Neuronal stem cell (in vitro differentiated cells): ENCODE data around the gene TMEM167A.
A peak's percentile ranks its signal among the peaks of the same experiment; 100 is the strongest.

Experiments
- DNase-seq: peaks from one replicate; pipeline ENCODE4 v3.0.0-alpha.2; 2013; ENCODE audit warnings: low spot score
- H2AFZ ChIP-seq: one replicate; pipeline ENCODE4 v1.6.1; 2013; ENCODE audit warnings: mild to moderate bottlenecking, low read length, inconsistent platforms
- H2AK5ac ChIP-seq: 2 replicates; pipeline ENCODE4 v1.6.1; 2013; ENCODE audit warnings: low read depth, mild to moderate bottlenecking, inconsistent platforms, low read length, moderate library complexity, mixed read lengths
- H2BK120ac ChIP-seq: 2 replicates; pipeline ENCODE4 v1.6.1; 2013; ENCODE audit warnings: low read depth, mild to moderate bottlenecking, inconsistent platforms, low read length, moderate library complexity, mixed read lengths
- H2BK12ac ChIP-seq: one replicate; pipeline ENCODE4 v1.6.1; 2013; ENCODE audit warnings: low read length, inconsistent platforms
- H2BK15ac ChIP-seq: 2 replicates; pipeline ENCODE4 v1.6.1; 2013; ENCODE audit warnings: mild to moderate bottlenecking, low read length, inconsistent platforms, mixed read lengths
- H2BK5ac ChIP-seq: one replicate; pipeline ENCODE4 v1.6.1; 2013; ENCODE audit warnings: inconsistent platforms, mild to moderate bottlenecking, low read length, moderate library complexity
- H3K14ac ChIP-seq: one replicate; pipeline ENCODE4 v1.6.1; 2013; ENCODE audit warnings: low read length, inconsistent platforms
- H3K18ac ChIP-seq: 2 replicates; pipeline ENCODE4 v1.6.1; 2013; ENCODE audit warnings: low read length, inconsistent platforms
- H3K23ac ChIP-seq: 2 replicates; pipeline ENCODE4 v1.6.1; 2013; ENCODE audit warnings: low read depth, mild to moderate bottlenecking, mixed read lengths, low read length, inconsistent platforms; ENCODE audit not compliant: poor library complexity
- H3K27ac ChIP-seq: replicated peaks from 3 replicates; pipeline ENCODE4 v1.5.1; 2013; ENCODE audit warnings: low read length, inconsistent platforms
- H3K27me3 ChIP-seq, 3 experiments: 2 replicates each; pipeline ENCODE4 v1.6.1; 2013; ENCODE audit warnings: low read length in 3 of 3, mild to moderate bottlenecking in 2 of 3, inconsistent platforms in 1 of 3, low read depth in 1 of 3, mixed read lengths in 1 of 3, moderate library complexity in 1 of 3; ENCODE audit not compliant: control insufficient read depth in 3 of 3, insufficient read depth in 3 of 3
- H3K36me3 ChIP-seq, 2 donors: replicated peaks in 1 of 2; 2 replicates each; pipeline ENCODE4 v1.6.1; 2013; ENCODE audit warnings: low read length in 2 of 2; ENCODE audit not compliant: control insufficient read depth in 2 of 2, insufficient read depth in 2 of 2
- H3K4ac ChIP-seq: 2 replicates; pipeline ENCODE4 v1.6.1; 2013; ENCODE audit warnings: inconsistent platforms, mild to moderate bottlenecking, low read length, moderate library complexity
- H3K4me1 ChIP-seq, 2 donors: 1 replicate in 1 of 2; 2 replicates in 1 of 2; pipeline ENCODE4 v1.6.1; 2013; ENCODE audit warnings: low read length in 2 of 2, low read depth in 1 of 2; ENCODE audit not compliant: control insufficient read depth in 2 of 2, insufficient read depth in 1 of 2
- H3K4me2 ChIP-seq: one replicate; pipeline ENCODE4 v1.6.1; 2013; ENCODE audit warnings: mild to moderate bottlenecking, low read length, inconsistent platforms; ENCODE audit not compliant: insufficient read depth, poor library complexity, severe bottlenecking
- H3K4me3 ChIP-seq, 2 donors: 2 replicates each; pipeline ENCODE4 v1.5.1; 2013; ENCODE audit warnings: low read length in 2 of 2, mild to moderate bottlenecking in 2 of 2, inconsistent platforms in 1 of 2, moderate library complexity in 1 of 2
- H3K79me1 ChIP-seq: one replicate; pipeline ENCODE4 v1.6.1; 2013; ENCODE audit warnings: low read depth, mild to moderate bottlenecking, inconsistent platforms, low read length, moderate library complexity
- H3K9ac ChIP-seq: one replicate; pipeline ENCODE4 v1.6.1; 2013; ENCODE audit warnings: mild to moderate bottlenecking, low read depth, low read length, inconsistent platforms; ENCODE audit not compliant: poor library complexity
- H3K9me3 ChIP-seq, 2 donors: replicated peaks in 1 of 2; 2 replicates each; pipeline versions ENCODE3 to v1.6.1; 2013; ENCODE audit warnings: low read length in 2 of 2, mild to moderate bottlenecking in 2 of 2, inconsistent platforms in 1 of 2, low read depth in 1 of 2, mixed read lengths in 1 of 2, moderate library complexity in 1 of 2; ENCODE audit not compliant: control insufficient read depth in 2 of 2, insufficient read depth in 1 of 2
- H4K8ac ChIP-seq: one replicate; pipeline ENCODE4 v1.6.1; 2013; ENCODE audit warnings: low read depth, mild to moderate bottlenecking, inconsistent platforms, low read length, moderate library complexity
- H4K91ac ChIP-seq: one replicate; pipeline ENCODE4 v1.6.1; 2013; ENCODE audit warnings: low read length, low read depth, mild to moderate bottlenecking, inconsistent platforms; ENCODE audit not compliant: poor library complexity
- WGBS, 2 donors: extraction: QIAGEN DNeasy Blood & Tissue Kit; methylation state at CpG; one replicate each; pipeline ENCODE4 v1.1.7; 2013; ENCODE audit warnings: missing lambda C conversion rate in 2 of 2, mixed read lengths in 1 of 2; ENCODE audit not compliant: insufficient read length in 2 of 2, insufficient replicate concordance in 1 of 2; ENCODE audit errors: extremely low coverage in 2 of 2; 5-methylcytosine and 5-hydroxymethylcytosine counted together

Gene TMEM167A

GRCh38 chr5:83077662-83078261, 568 bp upstream of the TMEM167A start:
- H3K4me1 ChIP-seq = peaks cover 0 to 3% of the 10 kb centered on the region in 2 donors
- DNase-seq = no peak
- peak overlapping the region; percentile 86 for H2AFZ ChIP-seq
- no peak overlapping the region for H2BK12ac ChIP-seq
- H3K14ac ChIP-seq = no peak overlapping the region
- peak overlapping the region; percentile 79 for H3K4me2 ChIP-seq
- no peak overlapping the region for H2BK5ac ChIP-seq
- peak overlapping the region; percentile 46 for H3K9ac ChIP-seq
- H3K9me3 ChIP-seq = no peaks in the 10 kb centered on the region
- H3K18ac ChIP-seq = no peak overlapping the region
- H2BK120ac ChIP-seq = no peak overlapping the region
- no peak overlapping the region for H2AK5ac ChIP-seq
- peaks cover 3 to 28% of the 10 kb centered on the region in 2 donors for H3K36me3 ChIP-seq
- peak overlapping the region; percentile 48 for H3K27ac ChIP-seq
- H3K23ac ChIP-seq = no peak overlapping the region
- no peak overlapping the region for H3K4ac ChIP-seq
- WGBS, 2 donors = no CpG with 5 or more reads among the region's 14 CpGs
- H3K27me3 ChIP-seq = no peaks in the 10 kb centered on the region
- no peak overlapping the region for H4K8ac ChIP-seq
- H2BK15ac ChIP-seq = no peak overlapping the region
- H3K4me3 ChIP-seq = peak overlapping the region; percentile 69 to 82
- H3K79me1 ChIP-seq = peaks cover 2% of the 10 kb centered on the region
- no peak overlapping the region for H4K91ac ChIP-seq

- no CpG with 5 or more reads among the region's 6 CpGs for WGBS, 2 donors
- Histone ChIP-seq H2BK120ac (no peak overlapping the region), H3K27me3 (no peaks in the 10 kb centered on the region), H2AK5ac (no peak overlapping the region), H3K79me1 (peaks cover 2% of the 10 kb centered on the region), H3K18ac (no peak overlapping the region), H3K36me3 (peaks cover 3 to 53% of the 10 kb centered on the region in 2 donors), H3K27ac (no peak overlapping the region), H3K4me1 (peaks cover 0 to 3% of the 10 kb centered on the region in 2 donors), H2BK15ac (no peak overlapping the region), H4K8ac (no peak overlapping the region), H3K9me3 (no peaks in the 10 kb centered on the region), H2AFZ (no peak overlapping the region), H2BK5ac (no peak overlapping the region), H3K4me3 (no peak overlapping the region), H3K4ac (no peak overlapping the region), H3K9ac (no peak overlapping the region), H3K23ac (no peak overlapping the region), H3K14ac (no peak overlapping the region), H4K91ac (no peak overlapping the region), H3K4me2 (no peak overlapping the region), H2BK12ac (no peak overlapping the region)
- no peak for DNase-seq
Observed at GRCh38 chr5:83072966-83073365, 4.2 kb downstream of the TMEM167A start.

- Histone ChIP-seq H3K4me1 (peaks cover 3 to 5% of the 10 kb centered on the region in 2 donors), H3K79me1 (no peaks in the 10 kb centered on the region), H3K4me2 (no peak overlapping the region), H2BK120ac (no peak overlapping the region), H3K27ac (no peak overlapping the region), H4K8ac (no peak overlapping the region), H3K23ac (no peak overlapping the region), H3K27me3 (no peaks in the 10 kb centered on the region), H2BK5ac (no peak overlapping the region), H3K4me3 (no peak overlapping the region), H2BK12ac (no peak overlapping the region), H3K36me3 (peaks cover 3 to 53% of the 10 kb centered on the region in 2 donors), H2BK15ac (no peak overlapping the region), H3K18ac (no peak overlapping the region), H2AK5ac (no peak overlapping the region), H4K91ac (no peak overlapping the region), H2AFZ (no peak overlapping the region), H3K9ac (no peak overlapping the region), H3K14ac (no peak overlapping the region), H3K9me3 (peaks cover 0 to 1% of the 10 kb centered on the region in 2 donors), H3K4ac (no peak overlapping the region)
- WGBS, 2 donors = no CpG with 5 or more reads among the region's 2 CpGs
- DNase-seq = no peak
Observed at GRCh38 chr5:83071286-83072051, 5.7 kb downstream of the TMEM167A start.

- no peak overlapping the region for H3K27ac ChIP-seq
- H3K79me1 ChIP-seq = no peaks in the 10 kb centered on the region
- H3K9ac ChIP-seq = no peak overlapping the region
- H2BK12ac ChIP-seq = no peak overlapping the region
- peaks cover 2 to 3% of the 10 kb centered on the region in 2 donors for H3K4me1 ChIP-seq
- H2AFZ ChIP-seq = no peak overlapping the region
- H3K4me3 ChIP-seq = no peak overlapping the region
- no peak overlapping the region for H4K8ac ChIP-seq
- H3K27me3 ChIP-seq = no peaks in the 10 kb centered on the region
- peaks cover 0 to 8% of the 10 kb centered on the region in 2 donors for H3K9me3 ChIP-seq
- H3K14ac ChIP-seq = no peak overlapping the region
- no peak overlapping the region for H2BK5ac ChIP-seq
- H3K36me3 ChIP-seq = peaks cover 3 to 59% of the 10 kb centered on the region in 2 donors
- H2AK5ac ChIP-seq = no peak overlapping the region
- H3K18ac ChIP-seq = no peak overlapping the region
- no peak overlapping the region for H3K4me2 ChIP-seq
- WGBS, 2 donors = no CpG with 5 or more reads among the region's 2 CpGs
- no peak overlapping the region for H3K23ac ChIP-seq
- DNase-seq = no peak
- no peak overlapping the region for H3K4ac ChIP-seq
- no peak overlapping the region for H4K91ac ChIP-seq
- no peak overlapping the region for H2BK15ac ChIP-seq
- H2BK120ac ChIP-seq = no peak overlapping the region
Observed at GRCh38 chr5:83069096-83069799, 7.9 kb downstream of the TMEM167A start.
